CD8-positive, alpha-beta memory T cell (primary cell): Measurements from ENCODE around the gene TGFBI. TPM values are rescaled to one million over a fixed set of nuclear protein-coding genes. Genes with fewer than 3 reads are reported as not detected.

Source experiments
- polyA plus RNA-seq: library from polyadenylated mRNA; unstranded; fragments of 300-500 nt; fragmentation: Illumina TruSeq; gene quantifications from one replicate; pipeline ENCODE4 v1.2.3, GENCODE V29; 2021
- total RNA-seq, 2 experiments: library from RNA; stranded (reverse); gene quantifications; one replicate each; pipeline ENCODE4 v1.2.3, GENCODE V29; 2021

Gene TGFBI
- total and polyA plus RNA-seq, 3 experiments from 2014 or later: 4.9 to 9.2 (median 8.8) TPM

Other genes with a start within 250 kb of the TGFBI start
- not detected for gene SLC25A48, start 194.3 kb upstream of the TGFBI start, total RNA-seq
- not detected for gene SLC25A48, start 194.3 kb upstream of the TGFBI start, polyA plus RNA-seq
- gene IL9, start 133.1 kb upstream of the TGFBI start, total RNA-seq: 10 to 100 TPM; 12.5 to 13.0 TPM
- not detected for gene IL9, start 133.1 kb upstream of the TGFBI start, polyA plus RNA-seq
- not detected for gene LECT2, start 74.0 kb upstream of the TGFBI start, total RNA-seq
- gene LECT2, start 74.0 kb upstream of the TGFBI start, polyA plus RNA-seq: not detected
- gene SMAD5, start 103.9 kb downstream of the TGFBI start, total RNA-seq: 10 to 100 TPM; 21.8 to 21.9 TPM
- 22.7 TPM for gene SMAD5, start 103.9 kb downstream of the TGFBI start, polyA plus RNA-seq
- gene SMIM32, start 164.2 kb downstream of the TGFBI start, total RNA-seq: not detected
- not detected for gene SMIM32, start 164.2 kb downstream of the TGFBI start, polyA plus RNA-seq